HepG2 (cell line): ENCODE results near the gene ZNF17. TPM values are rescaled to one million over a fixed set of nuclear protein-coding genes. Genes with fewer than 3 reads are reported as not detected.

Experiments used
- CHD4 ChIP-seq: fragments of 200-600 bp; sonication (generic); IDR thresholded peaks from 2 replicates; pipeline ENCODE4 v1.7.0; 2017; ENCODE audit warnings: mild to moderate bottlenecking, low read length, borderline replicate concordance
- ETV6 ChIP-seq: sonication (generic); formaldehyde crosslinking; conservative IDR thresholded peaks from 2 replicates; pipeline ENCODE4 v1.4.0; 2020; ENCODE audit warnings: missing genetic modification reagents
- HDAC1 ChIP-seq: sonication (generic); formaldehyde crosslinking; IDR thresholded peaks from 2 replicates; pipeline ENCODE4 v1.5.1; 2020; ENCODE audit warnings: mild to moderate bottlenecking, missing genetic modification reagents
- KLF11 ChIP-seq: IDR thresholded peaks from 2 replicates; pipeline ENCODE4 v1.6.1; 2016; ENCODE audit warnings: missing compliant biosample characterization
- MIER2 ChIP-seq: IDR thresholded peaks from 2 replicates; pipeline ENCODE4 v1.6.1; 2016; ENCODE audit warnings: missing biosample characterization, missing genetic modification reagents
- MTF1 ChIP-seq: sonication (generic); formaldehyde crosslinking; IDR thresholded peaks from 2 replicates; pipeline ENCODE4 v1.5.0; 2020; ENCODE audit warnings: missing genetic modification reagents
- MZF1 ChIP-seq: sonication (generic); formaldehyde crosslinking; IDR thresholded peaks from 2 replicates; pipeline ENCODE4 v1.8.1; 2023; ENCODE audit warnings: mild to moderate bottlenecking, missing genetic modification reagents, borderline replicate concordance
- POGZ ChIP-seq: sonication (generic); formaldehyde crosslinking; IDR thresholded peaks from 2 replicates; pipeline ENCODE4 v1.4.0; 2020; ENCODE audit warnings: mild to moderate bottlenecking, missing genetic modification reagents
- RELA ChIP-seq: sonication (generic); formaldehyde crosslinking; IDR thresholded peaks from 2 replicates; pipeline ENCODE4 v1.4.0; 2020; ENCODE audit warnings: missing genetic modification reagents
- TOE1 ChIP-seq: sonication (generic); formaldehyde crosslinking; IDR thresholded peaks from 2 replicates; pipeline ENCODE4 v1.4.0; 2020; ENCODE audit warnings: mild to moderate bottlenecking, missing genetic modification reagents
- U2AF2 ChIP-seq: fragments of 200-400 bp; formaldehyde crosslinking; IDR thresholded peaks from 2 replicates; pipeline ENCODE4 v1.6.1; 2017; ENCODE audit warnings: low read depth, mild to moderate bottlenecking, low read length
- ZFP41 ChIP-seq: sonication (generic); formaldehyde crosslinking; IDR thresholded peaks from 2 replicates; pipeline ENCODE4 v1.4.0; 2020; ENCODE audit warnings: mild to moderate bottlenecking, missing genetic modification reagents, borderline replicate concordance
- ZFP82 ChIP-seq: sonication (generic); formaldehyde crosslinking; IDR thresholded peaks from 2 replicates; pipeline ENCODE4 v1.5.1; 2020; ENCODE audit warnings: mild to moderate bottlenecking, missing genetic modification reagents, borderline replicate concordance
- ZNF3 ChIP-seq: IDR thresholded peaks from 2 replicates; pipeline ENCODE4 v1.7.0; 2017; ENCODE audit warnings: inconsistent platforms
- ZNF343 ChIP-seq: sonication (generic); formaldehyde crosslinking; IDR thresholded peaks from 2 replicates; pipeline ENCODE4 v1.4.0; 2020; ENCODE audit warnings: mild to moderate bottlenecking, missing genetic modification reagents
- ZNF567 ChIP-seq: sonication (generic); formaldehyde crosslinking; IDR thresholded peaks from 2 replicates; pipeline ENCODE4 v1.8.1; 2023; ENCODE audit warnings: mild to moderate bottlenecking, missing genetic modification reagents, borderline replicate concordance
- ZNF746 ChIP-seq: sonication (generic); formaldehyde crosslinking; IDR thresholded peaks from 2 replicates; pipeline ENCODE4 v1.8.0; 2022; ENCODE audit warnings: mild to moderate bottlenecking, missing genetic modification reagents
- ZNF766 ChIP-seq: sonication (generic); formaldehyde crosslinking; IDR thresholded peaks from 2 replicates; pipeline ENCODE4 v1.5.0; 2020; ENCODE audit warnings: missing genetic modification reagents, borderline replicate concordance
- polyA plus RNA-seq, 8 experiments: library from polyadenylated mRNA; depleted of rRNA in 3 of 8; stranded (reverse) in 7 of 8; unstranded in 1 of 8; fragments of >200 nt; fragmentation: Illumina TruSeq in 4 of 8; extraction: Trizol in 4 of 8; gene quantifications; 2 replicates each; pipeline versions ENCODE4 v1.2.1 to v1.2.3, GENCODE V29; 2011 to 2016; ENCODE audit warnings: low read depth in 4 of 8, missing spikeins in 1 of 8, mixed read lengths in 1 of 8; ENCODE audit not compliant: insufficient read depth in 1 of 8
- total RNA-seq, 5 experiments: library from RNA; depleted of rRNA; stranded (reverse); fragments of >200 nt; fragmentation: Illumina TruSeq; extraction: Trizol; gene quantifications; 2 replicates each; pipeline ENCODE4 v1.2.3, GENCODE V29; 2016; ENCODE audit warnings: low read depth in 1 of 5
- TF ChIP-seq, protein P1 (sequence below): sonication (generic); formaldehyde crosslinking; IDR thresholded peaks from 2 replicates; pipeline ENCODE4 v1.4.0; 2020; ENCODE audit warnings: mild to moderate bottlenecking, missing genetic modification reagents
- TF ChIP-seq, protein P2 (sequence below): sonication (generic); formaldehyde crosslinking; conservative IDR thresholded peaks from 2 replicates; pipeline ENCODE4 v1.4.0; 2020; ENCODE audit warnings: missing genetic modification reagents
- TF ChIP-seq, protein P3 (sequence below): sonication (generic); formaldehyde crosslinking; IDR thresholded peaks from 2 replicates; pipeline ENCODE4 v1.8.0; 2022; ENCODE audit warnings: missing genetic modification reagents, mild to moderate bottlenecking, inconsistent platforms, borderline replicate concordance
- TF ChIP-seq, protein P4 (sequence below): sonication (generic); formaldehyde crosslinking; IDR thresholded peaks from 2 replicates; pipeline ENCODE4 v1.5.0; 2020; ENCODE audit warnings: mild to moderate bottlenecking, low read depth, missing genetic modification reagents, borderline replicate concordance

ZNF17 gene
- total and polyA plus RNA-seq, 2 of the 13 experiments (the other 11 are each of a cell fraction or from before 2014, with no cell fraction given) = 3.7 to 10.1 TPM

DNA sequence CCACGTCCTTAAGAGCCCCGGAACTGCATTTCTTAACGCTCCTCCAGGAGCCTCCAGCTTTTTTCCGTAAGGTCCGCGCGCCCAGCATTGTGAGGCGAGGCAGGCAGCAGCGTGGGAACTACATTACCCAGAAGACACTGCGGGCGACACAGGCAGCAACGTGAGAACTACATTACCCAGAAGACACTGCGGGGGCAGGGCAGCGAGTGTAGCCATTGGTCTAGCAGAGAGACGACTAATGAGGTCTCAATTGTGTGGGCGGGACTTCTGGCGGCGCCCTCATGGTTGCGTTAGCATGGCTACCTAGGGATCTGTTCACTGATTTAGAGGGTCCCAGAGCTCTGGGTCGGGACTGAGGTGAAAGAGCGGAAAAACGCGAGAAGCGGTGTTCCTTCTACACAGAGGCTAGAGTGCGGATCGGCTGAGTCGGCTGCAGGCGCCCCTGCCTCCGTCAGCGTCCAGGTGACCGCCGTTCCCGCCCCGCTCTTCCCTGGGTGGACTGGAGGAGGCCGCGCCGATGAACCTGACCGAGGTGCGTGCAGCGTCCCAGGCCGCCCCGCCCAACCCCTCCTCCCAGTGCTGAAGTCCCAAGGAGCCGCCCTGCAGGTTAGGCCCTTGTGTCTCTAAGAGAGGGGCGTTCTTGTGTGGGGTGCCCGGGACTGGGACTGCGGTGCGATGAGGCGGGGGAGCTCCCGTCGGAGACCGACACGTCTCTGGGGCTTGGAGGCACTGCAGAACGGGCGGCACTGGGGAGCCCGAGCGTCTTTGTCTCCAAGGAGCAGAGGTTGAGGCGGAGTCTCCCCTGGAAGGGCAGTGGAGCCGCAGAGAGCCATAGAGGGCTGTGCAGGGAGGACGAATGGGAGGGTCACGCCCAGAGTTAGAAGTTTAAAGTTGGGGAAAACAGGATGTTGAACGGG is 24.4 kb downstream of the ZNF17 start, which contains the start of gene ZNF749 (continued):
- TF ChIP-seq, protein P1, sequence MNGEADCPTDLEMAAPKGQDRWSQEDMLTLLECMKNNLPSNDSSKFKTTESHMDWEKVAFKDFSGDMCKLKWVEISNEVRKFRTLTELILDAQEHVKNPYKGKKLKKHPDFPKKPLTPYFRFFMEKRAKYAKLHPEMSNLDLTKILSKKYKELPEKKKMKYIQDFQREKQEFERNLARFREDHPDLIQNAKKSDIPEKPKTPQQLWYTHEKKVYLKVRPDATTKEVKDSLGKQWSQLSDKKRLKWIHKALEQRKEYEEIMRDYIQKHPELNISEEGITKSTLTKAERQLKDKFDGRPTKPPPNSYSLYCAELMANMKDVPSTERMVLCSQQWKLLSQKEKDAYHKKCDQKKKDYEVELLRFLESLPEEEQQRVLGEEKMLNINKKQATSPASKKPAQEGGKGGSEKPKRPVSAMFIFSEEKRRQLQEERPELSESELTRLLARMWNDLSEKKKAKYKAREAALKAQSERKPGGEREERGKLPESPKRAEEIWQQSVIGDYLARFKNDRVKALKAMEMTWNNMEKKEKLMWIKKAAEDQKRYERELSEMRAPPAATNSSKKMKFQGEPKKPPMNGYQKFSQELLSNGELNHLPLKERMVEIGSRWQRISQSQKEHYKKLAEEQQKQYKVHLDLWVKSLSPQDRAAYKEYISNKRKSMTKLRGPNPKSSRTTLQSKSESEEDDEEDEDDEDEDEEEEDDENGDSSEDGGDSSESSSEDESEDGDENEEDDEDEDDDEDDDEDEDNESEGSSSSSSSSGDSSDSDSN = peak; percentile 68
- TF ChIP-seq, protein P2, sequence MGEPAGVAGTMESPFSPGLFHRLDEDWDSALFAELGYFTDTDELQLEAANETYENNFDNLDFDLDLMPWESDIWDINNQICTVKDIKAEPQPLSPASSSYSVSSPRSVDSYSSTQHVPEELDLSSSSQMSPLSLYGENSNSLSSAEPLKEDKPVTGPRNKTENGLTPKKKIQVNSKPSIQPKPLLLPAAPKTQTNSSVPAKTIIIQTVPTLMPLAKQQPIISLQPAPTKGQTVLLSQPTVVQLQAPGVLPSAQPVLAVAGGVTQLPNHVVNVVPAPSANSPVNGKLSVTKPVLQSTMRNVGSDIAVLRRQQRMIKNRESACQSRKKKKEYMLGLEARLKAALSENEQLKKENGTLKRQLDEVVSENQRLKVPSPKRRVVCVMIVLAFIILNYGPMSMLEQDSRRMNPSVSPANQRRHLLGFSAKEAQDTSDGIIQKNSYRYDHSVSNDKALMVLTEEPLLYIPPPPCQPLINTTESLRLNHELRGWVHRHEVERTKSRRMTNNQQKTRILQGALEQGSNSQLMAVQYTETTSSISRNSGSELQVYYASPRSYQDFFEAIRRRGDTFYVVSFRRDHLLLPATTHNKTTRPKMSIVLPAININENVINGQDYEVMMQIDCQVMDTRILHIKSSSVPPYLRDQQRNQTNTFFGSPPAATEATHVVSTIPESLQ (CRISPR knock-in tag) = 0 out of 2 replicates have a peak, but pooled peaks have one; percentile 73
- TF ChIP-seq ETV6 (CRISPR knock-in tag) = no peak
- TF ChIP-seq CHD4 = no peak
- no peak for TF ChIP-seq MTF1 (CRISPR knock-in tag)
- peak; percentile 69; the same call in 1 of the 2 replicates for TF ChIP-seq HDAC1 (CRISPR knock-in tag)
- peak; percentile 71; the same call in 1 of the 2 replicates for TF ChIP-seq ZNF343 (CRISPR knock-in tag)
- TF ChIP-seq POGZ = peak; percentile 41; the same call in 1 of the 2 replicates
- TF ChIP-seq ZNF746 = no peak
- no peak for TF ChIP-seq MIER2 (CRISPR knock-in tag)
- no peak for TF ChIP-seq ZNF3 (CRISPR knock-in tag)
- TF ChIP-seq RELA (CRISPR knock-in tag) = no peak
- TF ChIP-seq U2AF2 = no peak
- TF ChIP-seq, protein P3, sequence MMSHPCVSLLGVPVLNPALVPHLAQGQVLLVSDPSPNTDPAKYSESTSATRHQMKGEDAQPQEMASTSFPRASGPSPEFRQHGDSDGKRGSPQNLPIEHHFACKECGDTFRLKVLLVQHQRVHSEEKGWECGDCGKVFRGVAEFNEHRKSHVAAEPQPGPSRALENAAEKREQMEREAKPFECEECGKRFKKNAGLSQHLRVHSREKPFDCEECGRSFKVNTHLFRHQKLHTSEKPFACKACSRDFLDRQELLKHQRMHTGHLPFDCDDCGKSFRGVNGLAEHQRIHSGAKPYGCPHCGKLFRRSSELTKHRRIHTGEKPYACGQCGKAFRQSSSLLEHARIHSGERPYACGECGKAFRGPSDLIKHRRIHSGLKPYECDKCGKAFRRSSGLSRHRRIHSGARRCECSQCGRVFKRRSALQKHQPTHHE (CRISPR knock-in tag) = peak; percentile 62; the same call in 1 of the 2 replicates
- no peak for TF ChIP-seq ZFP82 (CRISPR knock-in tag)
- TF ChIP-seq, protein P4, sequence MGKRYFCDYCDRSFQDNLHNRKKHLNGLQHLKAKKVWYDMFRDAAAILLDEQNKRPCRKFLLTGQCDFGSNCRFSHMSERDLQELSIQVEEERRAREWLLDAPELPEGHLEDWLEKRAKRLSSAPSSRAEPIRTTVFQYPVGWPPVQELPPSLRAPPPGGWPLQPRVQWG (CRISPR knock-in tag) = no peak
- no peak for TF ChIP-seq ZFP41 (CRISPR knock-in tag)
- no peak for TF ChIP-seq KLF11 (CRISPR knock-in tag)
- TF ChIP-seq ZNF567 (CRISPR knock-in tag) = no peak; the same call in 1 of the 2 replicates
- no peak for TF ChIP-seq MZF1 (CRISPR knock-in tag)
- TF ChIP-seq TOE1 (CRISPR knock-in tag) = 0 out of 2 replicates have a peak, but pooled peaks have one; percentile 35
- TF ChIP-seq ZNF766 (CRISPR knock-in tag) = no peak
